DMS53 treated with DMSO at 0.1 percent for 48 hours (cell line): ENCODE results near the gene NEB.
"Not testable (repeated sequence)": the region's sequence is repeated elsewhere in the genome, so short reads cannot be mapped to it uniquely, and the experiment has no call there.

Experiments used
- DNase-seq: peaks from one replicate; lab custom pipeline; 2025; ENCODE audit not compliant: unreplicated experiment; lab: John Stamatoyannopoulos, UW

The NEB gene

DNA sequence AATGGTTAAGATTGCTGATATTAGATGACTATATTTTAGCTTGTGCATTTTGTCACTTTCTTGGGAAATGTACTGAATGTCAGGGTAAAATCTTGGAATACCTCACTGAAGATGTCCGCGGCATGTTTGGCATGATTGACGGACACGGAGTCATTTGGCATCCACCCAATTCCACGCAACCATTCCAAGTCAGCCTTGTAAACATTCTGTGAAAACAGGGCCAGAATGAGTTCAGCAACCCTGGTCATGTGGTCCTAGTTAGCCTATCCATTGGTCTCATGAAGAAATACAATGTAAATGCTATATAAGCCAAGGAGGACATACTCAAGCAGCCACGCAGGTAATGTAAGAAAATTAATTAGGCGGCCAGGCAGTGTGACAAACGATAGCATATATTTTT is 165.1 kb downstream of the NEB start:
- DNase-seq: no peak

GRCh38 chr2:151568501-151568900 is 165.8 kb downstream of the NEB start:
- no peak for DNase-seq

- no peak for DNase-seq
Measured at GRCh38 chr2:151567006-151567405, 167.3 kb downstream of the NEB start.

DNA sequence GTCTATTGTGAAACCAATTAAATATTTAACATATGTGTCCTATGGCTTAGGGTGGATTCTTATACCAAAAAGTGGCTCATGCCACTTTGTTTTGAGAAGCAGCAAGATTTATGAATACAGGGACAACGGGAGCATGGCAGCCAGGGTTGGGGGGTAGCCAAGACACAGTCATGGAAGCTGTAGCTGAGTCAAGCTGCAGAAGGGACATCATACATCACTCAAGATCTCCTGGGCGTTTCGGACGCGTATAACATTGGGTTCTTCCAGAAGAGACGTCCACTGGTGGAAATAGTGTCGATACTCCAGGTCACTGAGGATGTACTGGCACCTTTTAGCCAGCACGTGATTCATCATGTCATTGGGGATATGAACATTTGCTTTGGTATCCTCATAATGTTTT is 171.9 kb downstream of the NEB start:
- DNase-seq: no peak

GRCh38 chr2:151560289-151560688 is 174.0 kb downstream of the NEB start:
- DNase-seq: no peak

DNA sequence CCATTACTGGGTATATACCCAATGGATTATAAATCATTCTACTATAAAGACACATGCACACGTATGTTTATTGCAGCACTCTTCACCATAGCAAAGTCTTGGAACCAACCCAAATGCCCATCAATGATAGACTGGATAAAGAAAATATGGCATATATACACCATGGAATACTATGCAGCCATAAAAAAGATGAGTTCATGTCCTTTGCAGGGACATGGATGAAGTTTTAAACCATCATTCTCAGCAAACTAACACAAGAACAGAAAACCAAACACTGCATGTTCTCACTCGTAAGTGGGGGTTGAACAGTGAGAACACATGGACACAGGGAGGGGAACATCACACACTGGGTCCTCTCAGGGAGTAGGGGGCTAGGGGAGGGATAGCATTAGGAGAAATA is 174.8 kb downstream of the NEB start:
- DNase-seq: not testable (repeated sequence)

- DNase-seq: not testable (repeated sequence)
Measured at GRCh38 chr2:151557883-151558282, 176.4 kb downstream of the NEB start.

- no peak for DNase-seq
Measured at GRCh38 chr2:151556121-151556520, 178.2 kb downstream of the NEB start.

- no peak for DNase-seq
Measured at GRCh38 chr2:151552287-151552686, 182.0 kb downstream of the NEB start.

- DNase-seq: no peak
Measured at GRCh38 chr2:151551556-151551955, 182.7 kb downstream of the NEB start.

DNA sequence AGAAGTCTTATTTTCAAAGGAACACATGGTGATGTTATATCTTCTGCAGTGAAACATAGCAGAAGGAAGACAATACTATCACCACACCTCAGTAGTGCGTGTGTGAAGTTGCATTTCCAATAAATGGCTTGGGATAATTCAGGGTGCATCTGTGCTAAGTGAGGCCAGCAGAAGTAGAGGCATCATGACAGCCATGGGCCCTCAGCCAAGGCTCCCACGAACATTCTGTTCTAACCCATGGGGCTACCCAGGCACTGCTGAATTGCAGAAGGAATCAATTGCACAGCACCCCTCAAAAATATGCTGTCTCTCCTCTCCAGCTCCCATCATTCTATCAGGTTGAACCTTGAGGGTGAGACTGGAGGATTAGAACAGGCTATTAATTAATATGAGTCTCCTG is 185.1 kb downstream of the NEB start:
- DNase-seq: no peak

GRCh38 chr2:151544449-151544848 is 189.8 kb downstream of the NEB start:
- DNase-seq: no peak

- DNase-seq: no peak
Measured at GRCh38 chr2:151543876-151544275, 190.4 kb downstream of the NEB start.

DNA sequence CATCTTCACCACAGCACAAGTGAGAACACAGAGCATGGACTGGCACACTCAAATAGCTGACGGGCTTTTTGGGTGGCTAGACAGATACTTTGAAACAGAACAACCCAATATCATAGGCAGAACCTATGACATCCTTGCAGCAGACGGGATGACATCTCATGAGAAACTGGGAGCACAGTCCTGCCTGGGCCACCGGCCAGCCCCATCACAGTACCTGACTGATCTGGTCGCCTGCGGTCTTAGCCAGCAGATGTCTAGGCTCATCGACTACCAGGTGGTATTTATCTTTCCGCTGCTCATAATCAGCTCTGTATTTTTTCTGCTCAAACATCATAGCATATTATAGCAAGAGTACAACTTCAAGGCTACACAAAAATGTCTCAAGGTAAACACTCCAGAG is 200.3 kb downstream of the NEB start:
- DNase-seq: no peak

DNA sequence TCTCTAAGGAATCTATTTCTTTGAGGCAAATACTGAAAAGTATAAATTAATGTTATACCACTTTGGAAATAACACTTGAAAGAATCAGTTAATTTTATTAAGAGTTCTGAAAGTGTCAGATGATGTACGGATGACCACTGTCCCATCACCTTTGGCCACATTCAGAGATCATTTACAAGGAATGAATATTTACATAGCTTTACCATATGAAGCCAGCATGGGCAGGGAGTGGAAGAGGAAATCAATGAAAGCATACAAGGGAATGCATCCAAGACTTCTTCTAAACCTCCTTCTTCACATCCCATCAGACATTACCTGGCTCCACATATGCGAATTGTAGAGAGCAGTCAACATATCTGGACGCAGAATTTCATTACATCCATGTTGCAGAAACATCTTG is 201.1 kb downstream of the NEB start:
- no peak for DNase-seq

DNA sequence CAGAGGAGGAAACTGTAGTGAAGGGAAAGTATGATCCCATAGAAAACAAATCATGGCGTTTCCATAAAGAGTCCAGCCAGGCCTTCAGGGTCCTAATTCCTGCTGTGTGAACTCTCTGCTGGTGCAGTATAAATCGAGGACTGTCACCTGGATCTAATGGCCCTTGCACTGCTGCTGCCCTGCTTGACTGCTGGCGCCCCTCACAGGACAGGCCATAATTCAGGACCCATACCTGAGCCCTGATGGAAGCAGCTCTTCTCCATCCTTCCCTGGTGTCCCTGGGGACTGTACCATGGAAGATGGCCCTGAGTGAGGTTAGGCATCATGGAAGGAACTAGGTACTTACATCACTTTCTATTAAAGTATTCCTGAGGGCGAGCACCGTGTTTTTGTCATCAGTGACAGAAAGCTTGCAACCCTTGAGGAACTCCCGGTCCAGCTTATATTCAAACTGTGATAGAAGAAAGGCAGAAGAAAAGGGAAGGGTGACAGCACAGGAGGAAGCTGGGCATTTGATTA is 207.6 kb downstream of the NEB start:
- no peak for DNase-seq

- DNase-seq: no peak
Measured at GRCh38 chr2:151525821-151526373, 208.4 kb downstream of the NEB start.

- no peak for DNase-seq
Measured at GRCh38 chr2:151523850-151524249, 210.4 kb downstream of the NEB start.

DNA sequence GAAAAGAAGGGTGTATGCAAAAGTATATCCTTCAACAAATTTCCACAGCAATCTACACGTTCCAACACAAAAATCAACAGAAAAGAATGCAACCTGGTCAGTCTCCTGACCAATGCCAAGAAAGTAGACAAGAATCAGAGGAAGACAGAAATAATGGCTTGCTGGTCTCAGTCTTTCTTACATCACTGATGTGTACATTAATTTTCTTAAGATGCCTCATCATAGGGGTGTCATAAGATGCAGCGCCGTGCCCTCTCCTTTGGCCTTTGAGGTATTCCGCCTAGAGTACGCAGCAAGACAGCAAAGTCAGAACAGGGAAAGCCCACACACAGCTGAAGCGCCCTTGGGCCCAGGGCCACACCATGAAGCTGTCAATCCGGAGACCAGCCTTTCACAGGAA is 211.7 kb downstream of the NEB start:
- no peak for DNase-seq

GRCh38 chr2:151520976-151521375 is 213.3 kb downstream of the NEB start:
- no peak for DNase-seq

DNA sequence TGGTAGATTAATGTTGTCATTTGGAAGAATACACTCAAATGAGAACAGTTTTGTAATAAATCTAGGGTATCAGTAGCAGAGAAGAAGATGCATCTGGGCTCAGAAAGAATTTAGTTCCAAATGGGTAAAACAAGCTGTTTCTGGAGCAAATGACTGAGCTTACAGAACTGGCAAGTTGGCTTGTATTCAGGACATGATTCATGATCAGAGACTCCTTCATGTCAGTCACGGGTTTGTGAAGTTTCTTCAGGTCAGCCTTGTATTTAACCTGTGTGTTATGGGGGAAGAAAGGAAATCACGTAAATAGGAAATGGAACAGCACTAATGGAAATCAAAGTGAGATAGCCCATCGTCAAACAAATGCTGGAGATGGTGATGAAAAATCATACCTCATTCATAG is 215.5 kb downstream of the NEB start:
- DNase-seq: no peak

DNA sequence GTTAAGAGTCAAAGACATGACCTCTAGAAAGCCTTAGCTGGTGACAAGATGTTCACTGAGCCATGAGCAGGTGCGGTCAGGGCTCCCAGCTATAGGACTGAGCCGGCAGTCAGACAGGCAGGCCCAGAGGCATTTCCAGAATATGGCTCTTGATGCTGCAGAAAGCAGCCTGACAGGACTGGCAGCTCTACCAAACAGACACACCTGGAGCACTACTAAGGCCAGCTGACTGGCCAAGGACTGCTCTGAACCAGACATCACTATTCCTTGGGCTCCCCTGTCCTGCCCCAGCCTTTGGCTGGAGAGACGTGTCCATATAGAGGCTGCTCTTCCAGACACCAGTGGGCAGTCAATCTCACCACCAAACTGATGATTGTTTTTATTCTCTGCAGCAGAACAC is 225.8 kb downstream of the NEB start:
- no peak for DNase-seq

DNA sequence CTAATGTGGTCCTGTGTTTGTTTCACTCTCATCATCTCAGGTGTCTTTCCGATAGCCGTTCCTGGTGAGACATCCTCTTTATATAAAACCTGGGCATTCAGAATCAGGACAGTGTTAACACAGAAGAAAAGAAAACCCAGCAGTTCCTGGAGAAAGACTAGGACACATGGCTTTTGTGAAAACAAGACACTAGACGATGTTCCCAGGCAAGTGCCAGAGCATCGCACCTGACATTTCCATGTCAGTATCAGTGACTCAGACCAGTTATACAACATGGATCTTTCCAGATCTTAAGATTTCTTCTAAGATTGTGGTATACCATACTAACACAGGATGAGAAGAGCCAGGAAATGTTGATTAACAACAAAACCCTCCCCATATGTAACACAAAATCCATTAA is 228.1 kb downstream of the NEB start:
- DNase-seq: no peak

- DNase-seq: no peak
Measured at GRCh38 chr2:151498178-151498577, 236.1 kb downstream of the NEB start.
